ENCODE data around the gene NR2C2. TPM values are rescaled to one million over a fixed set of nuclear protein-coding genes. Genes with fewer than 3 reads are reported as not detected.

The NR2C2 gene
- total RNA-seq (2013; cell fraction: nucleolus; rRNA removed), result 159 and 163 TPM in 2 replicates
- 22.8 and 23.2 TPM in 2 replicates for total RNA-seq (2014; rRNA removed)
- 16.9 and 18.0 TPM in 2 replicates for total RNA-seq (2014; rRNA removed; fragmentation: Illumina TruSeq; extraction: Trizol)
- 28.2 and 30.3 TPM in 2 replicates for total RNA-seq (2021)
- 8.9 TPM for polyA plus RNA-seq (2011; ENCODE audit: low read depth)
- 18.6 and 20.3 TPM in 2 replicates for polyA plus RNA-seq (2011; rRNA removed)
- polyA plus RNA-seq (2011; cell fraction: cytosol; rRNA removed), result 12.8 and 14.0 TPM in 2 replicates
- polyA plus RNA-seq (2011; cell fraction: nucleus; rRNA removed), result 85.1 and 85.9 TPM in 2 replicates
- 12.6 and 14.3 TPM in 2 replicates for polyA plus RNA-seq (2012)
- polyA plus RNA-seq (2014; fragmentation: Illumina TruSeq; extraction: Trizol), result 19.7 and 22.1 TPM in 2 replicates
- 1 to 10 TPM; 2.7 to 4.5 TPM for polyA plus RNA-seq (2014; fragmentation: Nextera tagmentation; extraction: Ambion mirVana)
- 16.8 and 21.2 TPM in 2 replicates for polyA plus RNA-seq (2014; rRNA removed)
- polyA plus RNA-seq (2016; fragmentation: Nextera tagmentation; extraction: Ambion mirVana), result 10 to 100 TPM in 1 of 2 experiments, 1 to 10 TPM in 1; 7.3 to 16.1 TPM
- polyA minus RNA-seq (2011; rRNA and poly(A)+ RNA removed), result 34.5 and 35.7 TPM in 2 replicates
- 10.7 and 18.3 TPM in 2 replicates for polyA minus RNA-seq (2011; cell fraction: cytosol; rRNA and poly(A)+ RNA removed)
- polyA minus RNA-seq (2011; cell fraction: nucleus; rRNA and poly(A)+ RNA removed), result 37.5 and 70.9 TPM in 2 replicates
- percentile 78 among the genes with signal in this experiment for Bru-seq, nascent RNA
- BruChase-seq, experiment 1, labeled RNA remaining after a 6-hour chase, result percentile 84 among the genes with signal in this experiment
- percentile 86 among the genes with signal in this experiment for BruChase-seq, experiment 2, labeled RNA remaining after a 2-hour chase
- long read RNA-seq, experiment 1, partial matches to known transcripts, result 1 of 3 reads
- long read RNA-seq, experiment 1, other reads (novel, unspliced or antisense), result 1 of 3 reads
- long read RNA-seq, experiment 2, partial matches to known transcripts, result 0 of 23 reads
- long read RNA-seq, experiment 2, other reads (novel, unspliced or antisense), result 23 of 23 reads

- peak within 1 kb of the TSS; percentile 97 for H3K9ac ChIP-seq (ENCODE audit: control insufficient read depth, insufficient read depth, low read length)
- ATAC-seq, result peak; percentile 69
- DNase-seq (ENCODE audit: low read depth, low spot score), result no peak
- BruUV-seq (replicated peaks), result no TSS peak
- peaks cover 3% of the 10 kb centered on the region for H3K4me1 ChIP-seq (ENCODE audit: control insufficient read depth, insufficient read depth, low read length)
- FAIRE-seq, result no peak
- H3K9me3 ChIP-seq (replicated peaks; ENCODE audit: control insufficient read depth, insufficient read depth, low read length), result no peaks in the 10 kb centered on the region
- POLR2A ChIA-PET, result interaction anchor here (0.5 to 2.5 kb wide), 6 partner anchors 9 to 437 kb away, joined by 3 to 10 read pairs (median 4); no protein-coding TSS in a partner anchor
- peaks cover 59% of the 10 kb centered on the region for H3K79me2 ChIP-seq (ENCODE audit: control insufficient read depth, insufficient read depth, low read length)
- CTCF ChIA-PET, result interaction anchor here (0.6 to 1.3 kb wide), 3 partner anchors 21 to 166 kb away, joined by 4 read pairs; no protein-coding TSS in a partner anchor
- peak within 1 kb of the TSS; percentile 84 for H2AFZ ChIP-seq (ENCODE audit: control insufficient read depth, low read depth, low read length)
- peak within 1 kb of the TSS; percentile 98 for H3K27ac ChIP-seq (ENCODE audit: control insufficient read depth, insufficient read depth)
- no peaks in the 10 kb centered on the region for H3K27me3 ChIP-seq (replicated peaks in 1 of 2; ENCODE audit: control insufficient read depth in 2 of 2, insufficient read depth in 2 of 2, low read length in 1 of 2)
- RAD21 ChIA-PET (ENCODE audit: unreplicated experiment), result interaction anchor here (0.7 to 2.0 kb wide), 8 partner anchors 9 to 151 kb away, joined by 3 to 8 read pairs (median 4); partner anchors contain the start of gene RBSN
- H4K20me1 ChIP-seq (ENCODE audit: control insufficient read depth, insufficient read depth), result no peaks in the 10 kb centered on the region
- intact Hi-C loops (cut with micrococcal nuclease; ENCODE audit: unreplicated experiment) (loop anchor here (5.0 kb wide), 2 partner anchors 105 to 120 kb away; partner anchors contain the start of gene MRPS25), in situ Hi-C loops (cut with MboI) (no loop called here)
- SMC1A ChIA-PET (ENCODE audit: uncharacterized antibody, unreplicated experiment), result interaction anchor here (0.7 to 2.6 kb wide), 7 partner anchors 9 to 150 kb away, joined by 3 to 15 read pairs (median 4); no protein-coding TSS in a partner anchor
- peak within 1 kb of the TSS; percentile 82 for H3K4me2 ChIP-seq (ENCODE audit: control insufficient read depth, insufficient read depth)
- 1% methylated on average over 42 of the region's 108 CpGs for WGBS (ENCODE audit: insufficient coverage, insufficient replicate concordance, low lambda C conversion rate, missing lambda C conversion rate)
- peak within 1 kb of the TSS; percentile 72 for H3K4me3 ChIP-seq
- peaks cover 0 to 6% of the 10 kb centered on the region in 2 experiments for H3K36me3 ChIP-seq (ENCODE audit: control insufficient read depth in 2 of 2, insufficient read depth in 2 of 2, low read length in 1 of 2)
- no peak for TF ChIP-seq ATF2 (IDR thresholded peaks at IDR 0.05; ENCODE audit: low read length)
- no peak for TF ChIP-seq SREBF1 (IDR thresholded peaks at IDR 0.05; ENCODE audit: low read length)
- no peak for TF ChIP-seq RBBP5 (conservative IDR thresholded peaks at IDR 0.05)
- no peak for TF ChIP-seq ZZZ3 (IDR thresholded peaks at IDR 0.05; ENCODE audit: control insufficient read depth, insufficient read length, low read depth)
- TF ChIP-seq NRF1 (conservative IDR thresholded peaks at IDR 0.05; ENCODE audit: low read depth, low read length), result 0 out of 2 replicates have a peak, but pooled peaks have one; percentile 10
- no peak for TF ChIP-seq PBX3 (IDR thresholded peaks at IDR 0.05; ENCODE audit: insufficient replicate concordance, low read depth, low read length)
- no peak for TF ChIP-seq EZH2 (IDR thresholded peaks at IDR 0.05; ENCODE audit: borderline replicate concordance, control insufficient read depth, low read depth, low read length)
- no peak for TF ChIP-seq USF2 (IDR thresholded peaks at IDR 0.05; ENCODE audit: borderline replicate concordance, low read depth, low read length)
- no peak for TF ChIP-seq NR2C2 (IDR thresholded peaks at IDR 0.05; ENCODE audit: borderline replicate concordance, control insufficient read depth, insufficient read length, low read depth)
- no peak for TF ChIP-seq ELK1 (IDR thresholded peaks at IDR 0.05; ENCODE audit: low read depth, low read length)
- TF ChIP-seq CREM (IDR thresholded peaks at IDR 0.05; ENCODE audit: low read depth), result peak; percentile 37; the same call in 1 of the 2 replicates
Measured at GRCh38 chr3:14947100-14947885, at the start of gene NR2C2. NR2C2 (plus strand) TSS chr3:14947583; CDS start chr3:15003915, 56,332 bp downstream.
